ENCODE measurements around the gene HAND2.

HAND2 gene

DNA sequence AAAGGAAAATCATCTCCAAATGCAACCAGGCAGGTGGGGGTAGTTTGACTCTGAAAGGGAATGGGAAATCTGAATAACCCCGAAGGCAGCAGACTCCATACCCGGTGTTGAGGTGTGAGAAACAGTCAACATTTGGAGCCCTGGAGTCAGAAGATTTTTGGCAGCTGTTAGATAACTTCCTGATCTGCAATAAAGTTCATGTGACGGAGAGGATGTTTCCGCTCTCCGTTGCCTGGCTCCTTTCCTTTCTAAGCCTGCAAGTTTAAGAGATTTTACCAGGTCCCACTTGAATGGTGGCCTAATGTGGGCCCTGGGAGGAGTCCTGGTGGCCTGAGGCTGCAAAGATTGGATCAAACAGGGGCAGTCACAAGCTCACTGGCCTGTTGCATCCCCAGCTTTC, 27.7 kb downstream of the HAND2 start:
- DNase-seq (ENCODE audit: low read depth) = no peak

DNA sequence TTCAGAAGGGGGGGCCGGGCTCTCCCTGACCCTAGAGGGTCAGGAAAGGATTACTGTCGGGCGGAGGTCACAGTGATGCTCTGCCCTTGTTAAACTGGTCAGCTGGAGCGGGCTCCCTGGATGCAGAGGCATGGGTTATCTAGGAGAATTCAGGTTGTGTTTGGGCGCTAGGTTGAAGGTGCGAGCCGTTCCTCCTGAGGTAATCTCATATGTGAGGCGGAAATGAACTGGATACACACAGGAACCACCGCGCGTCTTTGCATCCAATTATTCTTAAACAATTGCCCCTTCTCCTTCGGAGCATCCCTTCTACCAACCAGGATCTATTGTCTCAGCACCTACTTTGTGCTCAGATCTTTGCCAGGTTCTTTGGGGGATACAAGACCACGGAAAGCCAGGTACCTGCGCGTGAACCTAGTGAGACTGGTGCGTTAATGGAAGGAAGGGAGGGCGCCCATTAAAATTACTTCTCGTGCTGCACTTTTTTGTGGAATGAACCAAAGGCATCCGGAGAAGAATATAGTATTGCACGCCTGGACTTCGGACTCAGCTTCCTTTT, 28.4 kb downstream of the HAND2 start:
- DNase-seq (ENCODE audit: low read depth) = no peak

- DNase-seq (ENCODE audit: low read depth) = no peak
These were observed 29.0 kb downstream of the HAND2 start for GRCh38 chr4:173500841-173501591.

- DNase-seq (ENCODE audit: low read depth) = no peak
These were observed 30.1 kb downstream of the HAND2 start for GRCh38 chr4:173499658-173500535.

DNA sequence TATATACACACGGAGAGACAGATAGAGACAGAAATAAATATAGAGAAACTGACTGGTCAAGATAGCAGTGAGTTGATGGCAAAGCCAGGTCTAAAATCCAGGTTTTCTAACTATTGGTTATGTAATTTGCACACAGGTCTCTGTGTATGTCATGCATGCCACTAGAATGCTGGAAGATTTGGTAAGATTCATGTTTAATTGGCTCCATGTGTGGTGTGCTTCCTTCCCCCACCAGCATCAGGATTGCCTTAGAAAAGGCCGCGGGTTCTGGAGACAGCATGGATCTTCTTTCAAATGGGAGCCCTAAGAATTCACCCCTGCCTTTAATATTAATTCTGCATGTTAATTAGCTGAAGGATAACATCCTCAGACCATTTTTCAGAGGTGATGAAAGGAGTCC, 31.3 kb downstream of the HAND2 start:
- no peak for DNase-seq (ENCODE audit: low read depth)

GRCh38 chr4:173498023-173498422, 32.0 kb downstream of the HAND2 start:
- DNase-seq (ENCODE audit: low read depth) = no peak

DNA sequence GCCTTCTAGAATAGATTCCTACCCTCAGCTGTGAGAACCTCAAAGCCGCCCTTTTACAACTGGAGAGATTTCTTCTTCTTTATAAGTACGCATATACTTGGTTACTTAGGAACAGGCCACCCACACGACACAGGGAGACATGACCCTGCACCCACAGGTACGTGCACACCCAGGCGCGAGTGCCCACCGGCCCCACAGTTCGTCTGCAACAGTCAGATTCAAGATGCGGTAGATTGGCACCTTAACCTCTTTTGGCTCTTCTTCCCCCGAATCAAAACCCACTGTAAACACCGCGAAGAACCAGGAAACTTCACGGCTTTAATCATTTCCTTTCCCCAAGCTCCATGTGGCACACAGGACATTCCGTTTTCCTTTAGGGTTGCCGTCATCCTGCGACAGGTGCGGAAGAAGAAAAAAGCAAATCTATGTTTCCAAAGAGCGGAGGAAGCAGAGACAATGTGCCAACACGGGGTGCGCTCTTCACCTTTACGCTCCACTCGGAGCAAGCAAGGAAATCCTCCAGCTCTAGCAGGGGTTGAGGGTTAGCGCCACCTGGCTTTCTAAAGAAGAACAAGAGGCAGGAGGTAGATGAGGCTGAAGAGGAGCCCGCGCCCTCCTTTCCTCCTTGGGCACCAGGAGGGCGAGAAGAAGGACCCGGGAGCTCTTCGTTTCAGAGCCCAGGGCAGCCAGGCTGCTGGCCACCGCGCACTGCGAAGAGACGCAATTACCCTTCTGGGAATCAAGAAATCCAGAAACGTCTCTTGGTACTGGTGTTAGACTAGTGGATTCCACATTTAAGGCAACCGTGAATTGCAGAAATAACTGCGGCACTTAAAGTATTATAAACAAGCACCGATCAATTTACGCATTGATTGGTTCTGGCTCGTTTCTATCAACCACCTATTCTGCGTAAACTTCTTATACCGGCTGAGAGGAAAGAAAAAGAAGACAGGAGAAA, 35.7 kb downstream of the HAND2 start:
- peak; percentile 20 for DNase-seq (ENCODE audit: low read depth)

GRCh38 chr4:173493041-173493440, 37.0 kb downstream of the HAND2 start:
- DNase-seq (ENCODE audit: low read depth) = no peak

GRCh38 chr4:173492315-173492714, 37.7 kb downstream of the HAND2 start:
- DNase-seq (ENCODE audit: low read depth) = no peak

DNA sequence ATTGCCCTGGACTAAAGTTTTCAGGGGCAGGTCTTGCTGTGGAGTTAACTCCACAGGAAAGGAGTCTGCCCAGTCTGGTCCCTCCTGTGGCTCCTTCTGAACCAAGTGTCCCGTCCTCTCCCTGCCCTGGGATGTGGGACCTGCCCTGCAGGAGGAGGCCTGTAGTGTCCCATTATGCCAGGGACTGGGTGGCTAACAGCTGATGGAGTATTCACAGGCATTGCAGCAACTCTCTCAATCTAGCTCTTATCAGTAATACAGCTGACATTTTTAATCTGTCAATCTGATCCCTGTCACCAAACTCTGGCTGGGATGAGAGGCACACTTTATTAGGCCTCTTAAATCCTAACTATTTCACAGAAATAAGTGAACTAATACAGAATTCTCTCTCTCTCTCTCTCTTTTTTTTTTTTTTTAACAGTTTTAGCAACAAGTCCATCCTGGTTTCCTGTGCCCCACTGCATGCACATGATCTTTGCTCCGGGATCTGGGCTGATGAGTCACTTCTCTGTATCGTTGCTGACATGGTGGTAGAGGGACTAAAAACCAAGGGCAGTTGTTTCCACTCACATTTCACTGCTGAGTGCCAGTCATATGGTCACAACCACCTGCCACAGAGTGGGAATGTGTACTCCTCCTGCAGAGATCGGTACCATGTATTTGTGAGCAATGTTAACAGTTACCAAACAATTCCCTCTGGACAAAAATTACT, 39.1 kb downstream of the HAND2 start:
- no peak for DNase-seq (ENCODE audit: low read depth)

DNA sequence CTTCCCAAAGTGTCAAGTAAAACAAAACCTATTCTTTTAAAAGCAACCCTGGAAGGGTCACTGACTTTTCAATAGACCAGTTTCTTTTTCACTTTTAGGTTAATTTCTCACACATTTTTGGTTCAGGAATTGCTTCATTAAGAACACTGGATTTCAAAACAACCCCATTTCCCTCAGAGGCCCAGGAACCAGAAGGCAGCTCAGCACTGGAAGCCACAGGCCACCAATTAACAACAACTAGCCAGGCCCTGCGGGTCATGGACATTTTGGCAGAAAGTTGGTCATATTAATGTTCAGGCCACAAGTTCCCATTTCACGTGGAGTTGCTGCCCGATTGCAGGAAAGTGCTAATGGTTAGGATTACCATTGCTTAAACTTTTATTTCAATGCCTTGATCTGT, 39.8 kb downstream of the HAND2 start:
- no peak for DNase-seq (ENCODE audit: low read depth)

GRCh38 chr4:173489514-173489913, 40.5 kb downstream of the HAND2 start:
- DNase-seq (ENCODE audit: low read depth) = no peak

DNA sequence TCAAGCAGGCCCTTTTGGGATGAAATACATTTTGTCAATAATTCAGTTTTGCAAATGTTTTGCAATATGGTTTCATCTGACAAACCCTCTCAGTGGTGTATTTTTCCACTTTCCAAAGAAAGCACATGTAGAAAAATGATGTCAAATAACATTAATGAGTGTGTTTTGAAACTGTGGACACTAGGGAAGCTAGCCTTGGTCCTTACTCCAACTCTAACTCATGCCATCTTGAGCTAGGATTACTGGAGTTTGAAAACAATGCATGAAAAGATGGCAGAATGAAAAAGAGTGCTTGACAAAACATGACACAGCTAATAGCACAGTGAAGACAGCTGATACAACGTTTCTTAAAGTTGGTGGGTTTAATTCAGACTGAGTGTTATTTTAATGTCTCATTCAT, 41.4 kb downstream of the HAND2 start:
- DNase-seq (ENCODE audit: low read depth) = no peak

DNA sequence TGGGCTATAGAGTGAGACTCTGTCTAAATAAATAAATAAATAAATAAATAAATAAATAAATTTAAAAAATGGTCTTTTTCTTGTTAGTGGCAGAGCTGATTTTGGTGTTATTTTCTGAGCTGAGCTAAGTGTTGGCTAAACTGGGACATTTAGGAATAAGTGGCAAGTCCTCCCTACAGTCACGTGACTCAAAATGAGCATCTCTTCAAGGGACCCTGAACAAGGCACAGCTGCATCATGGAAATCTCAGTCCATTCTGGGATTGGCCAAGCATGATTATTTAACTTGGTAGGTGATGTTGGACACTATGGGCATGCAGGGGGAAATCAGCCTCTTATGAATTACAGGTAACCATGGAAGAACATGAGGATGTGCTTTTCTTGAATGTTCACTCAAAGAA, 42.0 kb downstream of the HAND2 start:
- DNase-seq (ENCODE audit: low read depth) = no peak

- DNase-seq (ENCODE audit: low read depth) = no peak
These were observed 43.2 kb downstream of the HAND2 start for GRCh38 chr4:173486714-173487392.

DNA sequence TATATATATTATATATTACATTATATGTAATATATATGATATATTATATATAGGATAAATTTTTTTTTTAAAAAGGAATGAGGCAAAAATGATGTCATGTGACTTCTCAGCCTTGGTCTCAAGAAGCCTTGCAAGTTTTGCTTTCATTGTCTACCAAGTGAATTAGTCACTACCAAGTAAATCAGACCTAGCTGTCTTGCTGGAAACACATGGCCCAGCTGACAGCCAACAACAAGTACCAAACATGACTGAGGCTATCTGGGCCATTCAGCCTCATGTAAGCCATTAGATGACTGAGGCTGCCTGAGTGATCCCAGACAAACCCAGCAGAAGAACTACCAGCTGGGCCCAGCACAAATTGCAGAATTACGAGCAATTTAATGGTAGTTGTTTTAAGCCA, 44.9 kb downstream of the HAND2 start:
- DNase-seq (ENCODE audit: low read depth) = no peak

GRCh38 chr4:173482330-173482931, 47.6 kb downstream of the HAND2 start:
- DNase-seq (ENCODE audit: low read depth) = no peak

DNA sequence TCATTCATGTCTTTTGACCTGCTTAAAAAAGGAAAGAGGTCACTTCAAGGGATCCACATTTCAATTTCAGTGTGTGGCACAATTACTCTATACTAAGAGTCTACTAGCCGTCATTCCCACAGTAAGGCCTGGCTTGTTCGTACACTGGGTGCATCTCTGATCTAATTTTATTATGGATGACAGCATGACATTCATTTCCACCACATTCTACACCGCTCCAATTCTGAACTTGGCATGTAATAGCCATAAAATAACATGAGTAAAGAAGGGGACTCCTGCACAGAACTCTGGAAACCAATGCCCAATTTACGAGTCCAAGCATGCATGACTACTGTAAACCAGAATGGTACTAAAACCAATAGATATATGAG, 51.1 kb downstream of the HAND2 start:
- no peak for DNase-seq (ENCODE audit: low read depth)

DNA sequence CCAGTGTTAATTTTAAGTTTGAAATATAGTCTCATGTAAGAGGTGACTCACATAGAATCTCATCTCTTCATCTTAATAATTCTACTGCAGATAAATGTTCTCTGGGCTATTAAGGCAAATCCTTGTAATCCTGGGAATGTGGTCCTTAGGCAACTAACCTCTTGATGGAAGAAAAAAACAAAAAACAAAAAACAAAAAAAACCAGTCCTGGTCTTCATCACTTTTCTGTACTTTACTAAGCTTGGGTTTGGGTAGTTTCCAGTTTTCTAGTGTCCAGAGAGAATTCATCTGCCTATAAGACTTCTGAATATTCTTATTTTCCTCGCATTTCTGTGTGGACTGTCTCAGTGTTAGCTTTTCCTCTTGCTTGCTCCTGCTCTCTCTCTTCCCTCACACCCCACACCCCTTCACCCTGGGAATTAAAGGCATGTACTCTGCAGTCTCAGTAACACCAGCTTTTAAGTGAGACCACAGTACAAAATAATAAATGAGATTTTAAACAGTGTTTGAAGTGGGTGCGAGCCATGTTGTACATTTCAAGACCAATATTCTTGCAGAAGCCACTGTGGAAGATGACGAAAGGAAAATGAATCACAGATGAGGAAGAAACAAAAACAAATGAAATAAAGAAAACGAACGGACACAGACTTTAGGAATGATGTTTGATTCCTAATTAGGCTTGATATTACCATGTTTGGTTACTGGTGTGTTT, 51.7 kb downstream of the HAND2 start:
- no peak for DNase-seq (ENCODE audit: low read depth)

DNA sequence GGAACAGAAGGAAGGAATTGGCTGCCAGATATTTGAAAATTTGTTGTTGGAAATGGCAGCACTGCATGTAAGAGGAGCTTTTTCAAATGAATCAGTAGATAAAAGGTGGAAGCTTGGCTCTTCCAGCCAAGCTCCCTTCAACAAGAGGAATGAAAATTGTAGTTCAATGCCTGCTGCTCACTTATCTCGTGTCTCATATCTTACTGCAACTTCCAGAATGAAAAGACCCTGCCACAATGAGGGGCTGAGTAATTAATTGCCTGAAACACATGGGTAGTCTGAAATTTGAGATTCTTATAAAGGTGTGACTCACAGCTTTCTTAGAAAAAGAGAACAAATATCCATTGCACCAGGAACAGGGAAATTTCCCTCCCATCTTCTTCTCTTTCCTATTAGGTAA, 53.0 kb downstream of the HAND2 start:
- DNase-seq (ENCODE audit: low read depth) = no peak
